Mucosa of descending colon (tissue), 3 donors: ENCODE results near the gene PTDSS2. TPM values are rescaled to one million over a fixed set of nuclear protein-coding genes. Genes with fewer than 3 reads are reported as not detected.

Experiments used
- ATAC-seq: fragments of 200-7000 bp; cut with Tn5 transposase; one replicate; pipeline ENCODE4 v1.9.1; 2020; ENCODE audit warnings: mild to moderate bottlenecking, moderate library complexity
- DNase-seq, 3 donors: peaks; one replicate each; pipeline ENCODE4 v3.0.0-alpha.2; 2020
- H3K36me3 ChIP-seq: fragments of 200-600 bp; one replicate; pipeline ENCODE4 v1.8.0; 2021; ENCODE audit warnings: low read depth, mild to moderate bottlenecking
- H3K4me1 ChIP-seq: fragments of 200-600 bp; one replicate; pipeline ENCODE4 v1.8.0; 2021; ENCODE audit warnings: low read depth, mild to moderate bottlenecking
- H3K4me3 ChIP-seq: fragments of 200-600 bp; one replicate; pipeline ENCODE4 v1.8.0; 2021; ENCODE audit warnings: mild to moderate bottlenecking
- H3K9me3 ChIP-seq: fragments of 200-600 bp; one replicate; pipeline ENCODE4 v1.8.0; 2021; ENCODE audit warnings: mild to moderate bottlenecking
- intact Hi-C, 2 donors: fragments of 100-400 bp; cut with DNase I in 1 of 2; cut with micrococcal nuclease in 1 of 2; formaldehyde crosslinking; loops; one replicate each; pipeline versions ENCODE4 v1.11.0 to v1.11.1; 2022; cut with DNase I, micrococcal nuclease
- total RNA-seq, 3 donors: library from RNA; stranded (reverse); fragmentation: NEBNext Ultra II Directional in 2 of 3; extraction: Animal tissue kit (Norgen Biotek cat#: 25700) in 2 of 3; gene quantifications; one replicate each; pipeline versions ENCODE4 v1.2.1 to v1.2.4, GENCODE V29; 2021 to 2023
- TF ChIP-seq, protein P1 (sequence below): fragments of 200-600 bp; IDR thresholded peaks from one replicate; pipeline ENCODE4 v1.8.0; 2022; ENCODE audit warnings: antibody characterized with exemption, mild to moderate bottlenecking
- donor health status: DM: no; HTN: no; CAD: no; lungs with moderate emphysema.
- donor health status: DM: no; HTN: no; CAD: no.
- donor health status: DM: no; HTN: yes; CAD: no.

The PTDSS2 gene
- total RNA-seq, 3 donors from 2014 or later: 19.2 to 34.8 (median 27.3) TPM

DNA sequence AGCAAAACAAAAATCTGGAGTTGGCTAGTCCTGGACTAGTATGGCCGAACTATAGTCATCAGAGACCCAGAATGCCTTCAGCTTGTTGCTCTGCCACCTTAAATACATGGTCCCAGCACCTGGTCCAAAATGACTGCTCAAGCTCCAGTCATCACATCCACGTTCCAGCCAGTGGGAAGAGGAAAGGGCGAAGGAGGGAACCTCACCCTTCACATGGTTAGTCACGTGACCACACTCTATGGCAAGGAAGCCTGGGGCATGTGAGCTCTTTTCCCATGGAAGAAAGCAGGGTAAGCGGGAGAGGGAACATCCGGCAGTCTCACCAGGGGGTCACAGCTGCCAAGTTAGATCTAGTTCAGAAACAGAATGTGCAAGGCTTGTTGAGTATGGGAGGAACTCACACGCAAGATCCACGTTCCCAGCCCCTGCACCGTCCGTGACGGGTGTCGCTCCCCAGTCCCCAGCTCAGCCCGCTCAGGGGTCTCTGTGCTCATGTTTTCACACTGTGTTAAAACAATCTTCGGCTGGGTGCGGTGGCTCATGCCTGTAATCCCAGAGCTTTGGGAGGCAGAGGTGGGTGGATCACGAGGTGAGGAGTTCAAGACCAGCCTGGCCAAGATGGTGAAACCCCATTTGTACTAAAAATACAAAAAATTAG is 6.4 kb upstream of the PTDSS2 start:
- H3K9me3 ChIP-seq: no peaks in the 10 kb centered on the region
- H3K4me1 ChIP-seq: peaks cover 37% of the 10 kb centered on the region
- ATAC-seq (no peak), DNase-seq (peak; percentile 52 to 67 (median 54))
- intact Hi-C loops: no loop called here
- H3K36me3 ChIP-seq: no peaks in the 10 kb centered on the region
- TF ChIP-seq, protein P1, sequence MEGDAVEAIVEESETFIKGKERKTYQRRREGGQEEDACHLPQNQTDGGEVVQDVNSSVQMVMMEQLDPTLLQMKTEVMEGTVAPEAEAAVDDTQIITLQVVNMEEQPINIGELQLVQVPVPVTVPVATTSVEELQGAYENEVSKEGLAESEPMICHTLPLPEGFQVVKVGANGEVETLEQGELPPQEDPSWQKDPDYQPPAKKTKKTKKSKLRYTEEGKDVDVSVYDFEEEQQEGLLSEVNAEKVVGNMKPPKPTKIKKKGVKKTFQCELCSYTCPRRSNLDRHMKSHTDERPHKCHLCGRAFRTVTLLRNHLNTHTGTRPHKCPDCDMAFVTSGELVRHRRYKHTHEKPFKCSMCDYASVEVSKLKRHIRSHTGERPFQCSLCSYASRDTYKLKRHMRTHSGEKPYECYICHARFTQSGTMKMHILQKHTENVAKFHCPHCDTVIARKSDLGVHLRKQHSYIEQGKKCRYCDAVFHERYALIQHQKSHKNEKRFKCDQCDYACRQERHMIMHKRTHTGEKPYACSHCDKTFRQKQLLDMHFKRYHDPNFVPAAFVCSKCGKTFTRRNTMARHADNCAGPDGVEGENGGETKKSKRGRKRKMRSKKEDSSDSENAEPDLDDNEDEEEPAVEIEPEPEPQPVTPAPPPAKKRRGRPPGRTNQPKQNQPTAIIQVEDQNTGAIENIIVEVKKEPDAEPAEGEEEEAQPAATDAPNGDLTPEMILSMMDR: no peak
- no peak overlapping the region for H3K4me3 ChIP-seq

DNA sequence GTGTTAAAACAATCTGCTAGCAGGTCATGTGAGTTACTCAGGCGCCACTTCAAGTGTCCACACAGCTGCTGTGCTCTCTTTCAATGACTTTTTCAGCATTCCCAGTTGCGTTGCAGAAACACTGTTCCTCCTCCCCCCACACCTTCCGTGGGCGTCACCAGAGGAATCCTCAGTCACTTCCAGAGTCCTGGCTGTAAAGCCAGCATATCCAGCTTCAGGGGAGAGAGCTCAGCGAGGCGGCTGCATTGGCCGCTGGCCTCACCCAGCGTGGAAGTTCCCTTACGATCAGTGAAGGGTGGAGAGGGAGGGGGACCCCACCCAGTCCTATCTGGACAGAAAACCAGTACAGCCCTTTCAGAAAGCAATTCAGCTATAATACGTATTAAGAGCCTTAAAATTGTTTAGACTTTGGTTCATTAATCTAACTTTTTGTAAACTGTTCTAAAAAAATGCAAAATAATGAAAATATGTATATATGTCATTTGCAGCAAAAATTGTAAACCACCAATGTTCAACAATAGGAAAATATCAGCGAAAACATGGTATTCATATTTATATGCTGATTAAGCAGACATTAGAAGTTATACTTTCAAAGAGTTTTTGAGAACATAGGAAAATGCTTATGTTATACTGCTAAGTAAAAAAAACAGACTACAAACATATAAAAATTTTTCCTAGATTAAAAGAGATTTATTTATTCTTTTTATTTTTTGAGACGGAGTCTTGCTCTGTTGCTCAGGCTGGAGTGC is 5.5 kb upstream of the PTDSS2 start:
- intact Hi-C loops: no loop called here
- H3K4me3 ChIP-seq: no peak overlapping the region
- H3K4me1 ChIP-seq: peaks cover 42% of the 10 kb centered on the region
- H3K9me3 ChIP-seq: no peaks in the 10 kb centered on the region
- no peaks in the 10 kb centered on the region for H3K36me3 ChIP-seq
- TF ChIP-seq, protein P1: no peak
- DNase-seq: peak; percentile 80 to 83 (median 82)
- peak; percentile 33 for ATAC-seq

DNA sequence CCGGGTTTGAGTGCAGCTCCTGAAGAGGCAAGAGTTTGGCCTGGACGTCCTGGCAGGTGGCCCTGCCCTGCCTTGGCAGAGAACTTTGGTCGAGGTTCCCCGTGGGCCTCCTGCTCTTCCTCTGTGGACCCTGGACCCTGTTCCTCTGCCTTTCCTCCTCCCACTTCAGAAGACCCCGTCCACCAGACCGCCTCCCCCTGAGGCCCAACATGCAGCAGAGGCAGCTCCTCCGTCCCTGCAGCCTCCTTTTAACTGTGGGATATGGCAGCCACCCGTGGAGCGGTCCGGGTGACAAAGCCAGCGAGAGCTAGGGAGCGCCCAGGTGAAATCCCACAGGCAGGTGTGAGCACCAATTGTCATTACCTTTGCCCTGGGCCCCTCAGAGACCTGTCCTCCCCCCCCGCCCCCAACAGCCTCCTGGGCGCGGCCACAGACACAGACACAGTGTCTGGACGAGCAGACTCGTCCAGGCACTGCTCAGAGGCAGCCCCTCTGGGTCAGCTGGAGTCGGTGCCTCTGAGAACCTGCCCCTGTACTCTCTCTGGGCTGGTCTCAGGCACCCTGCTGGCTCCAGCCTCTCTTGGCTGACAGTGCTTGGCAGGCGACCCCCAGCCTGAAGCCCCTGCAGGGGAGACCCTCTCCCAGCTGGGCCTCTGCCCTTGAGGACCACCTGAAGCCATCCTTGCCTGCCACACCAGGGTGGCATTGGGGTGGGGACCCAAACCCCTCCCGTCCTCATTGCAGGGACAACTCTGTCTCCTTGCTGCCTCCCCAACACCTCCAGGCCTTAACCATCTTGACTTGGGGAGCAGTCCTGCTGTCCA is 4.1 kb upstream of the PTDSS2 start:
- H3K4me3 ChIP-seq: no peak overlapping the region
- H3K4me1 ChIP-seq: peaks cover 40% of the 10 kb centered on the region
- no peaks in the 10 kb centered on the region for H3K36me3 ChIP-seq
- intact Hi-C loops: no loop called here
- ATAC-seq (peak; percentile 42), DNase-seq (peak; percentile 76 to 84 (median 83))
- H3K9me3 ChIP-seq: no peaks in the 10 kb centered on the region
- TF ChIP-seq, protein P1: no peak

DNA sequence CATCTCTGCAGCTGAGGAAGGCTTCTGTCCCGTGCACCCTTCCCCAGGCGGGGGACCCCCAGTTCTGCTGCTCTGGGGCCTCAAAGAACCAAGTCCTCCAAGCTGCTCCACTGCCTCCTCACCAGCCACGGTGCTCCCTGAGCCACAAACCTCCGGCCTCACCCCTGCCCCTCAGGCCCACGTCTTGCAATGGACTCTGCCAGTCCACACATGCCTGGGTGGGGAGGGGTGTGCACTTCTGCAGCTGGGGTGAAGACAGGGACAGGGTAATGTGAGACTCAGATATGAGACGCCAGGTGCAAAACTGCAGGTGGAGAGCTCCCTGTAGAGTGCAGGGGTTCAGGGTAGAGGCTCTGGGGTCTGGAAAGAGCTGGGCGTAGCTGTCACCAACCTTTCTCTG is 3.2 kb upstream of the PTDSS2 start:
- intact Hi-C loops: no loop called here
- no peaks in the 10 kb centered on the region for H3K36me3 ChIP-seq
- peaks cover 48% of the 10 kb centered on the region for H3K4me1 ChIP-seq
- ATAC-seq (no peak), DNase-seq (peak; percentile 47 to 74 (median 64))
- no peak overlapping the region for H3K4me3 ChIP-seq
- no peaks in the 10 kb centered on the region for H3K9me3 ChIP-seq
- TF ChIP-seq, protein P1: no peak

DNA sequence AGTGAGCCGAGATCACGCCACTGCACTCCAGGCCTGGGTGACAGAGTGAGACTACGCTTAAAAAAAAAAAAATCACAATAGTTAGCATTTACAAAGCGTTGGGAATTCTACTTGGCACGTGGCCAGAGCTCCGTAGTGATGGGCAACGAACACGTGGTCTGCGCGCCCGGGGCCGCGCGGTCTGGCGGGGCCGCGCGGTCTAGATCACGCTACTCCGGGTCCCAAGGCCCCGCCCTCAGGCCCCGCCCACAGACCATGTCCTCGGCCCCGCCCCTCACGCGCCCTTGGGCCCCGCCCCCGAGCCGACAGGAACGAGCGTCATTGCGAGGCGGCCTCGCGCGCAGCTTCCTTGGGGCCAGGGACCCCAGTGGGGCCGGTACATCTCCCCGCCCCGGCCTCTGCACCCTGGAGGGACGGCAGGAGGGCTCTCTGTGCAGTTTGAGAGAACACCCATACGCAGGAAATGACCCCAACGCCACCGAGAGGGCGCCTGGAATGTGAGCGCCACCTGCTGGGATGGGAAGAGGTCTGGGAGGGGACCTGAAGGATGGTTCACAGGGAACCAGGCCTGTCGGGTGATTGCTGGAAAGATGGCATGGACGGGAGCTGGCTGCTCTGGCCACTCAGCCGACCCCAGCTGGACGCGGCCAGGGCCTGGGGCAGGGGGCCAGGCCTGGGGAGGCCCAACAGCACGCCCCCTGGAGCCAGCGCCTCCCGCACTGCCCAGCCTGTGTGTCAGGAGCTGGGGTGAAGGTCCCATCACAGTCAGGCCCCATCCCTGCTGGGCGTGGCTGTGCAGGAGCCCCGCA is 2.0 kb upstream of the PTDSS2 start:
- DNase-seq (peak; percentile 97 to 99 (median 98)), ATAC-seq (peak; percentile 76)
- H3K9me3 ChIP-seq: no peaks in the 10 kb centered on the region
- intact Hi-C loops: no loop called here
- peak overlapping the region; percentile 26 for H3K4me3 ChIP-seq
- H3K4me1 ChIP-seq: peaks cover 47% of the 10 kb centered on the region
- TF ChIP-seq, protein P1: peak; percentile 43
- H3K36me3 ChIP-seq: no peaks in the 10 kb centered on the region
